Measurements from ENCODE around the gene KCNMB4. TPM values are rescaled to one million over a fixed set of nuclear protein-coding genes. Genes with fewer than 3 reads are reported as not detected.
A peak's percentile ranks its signal among the peaks of the same experiment; 100 is the strongest.

KCNMB4 gene
- total RNA-seq, 1 donor from 2014 or later = 0.60 TPM

DNA sequence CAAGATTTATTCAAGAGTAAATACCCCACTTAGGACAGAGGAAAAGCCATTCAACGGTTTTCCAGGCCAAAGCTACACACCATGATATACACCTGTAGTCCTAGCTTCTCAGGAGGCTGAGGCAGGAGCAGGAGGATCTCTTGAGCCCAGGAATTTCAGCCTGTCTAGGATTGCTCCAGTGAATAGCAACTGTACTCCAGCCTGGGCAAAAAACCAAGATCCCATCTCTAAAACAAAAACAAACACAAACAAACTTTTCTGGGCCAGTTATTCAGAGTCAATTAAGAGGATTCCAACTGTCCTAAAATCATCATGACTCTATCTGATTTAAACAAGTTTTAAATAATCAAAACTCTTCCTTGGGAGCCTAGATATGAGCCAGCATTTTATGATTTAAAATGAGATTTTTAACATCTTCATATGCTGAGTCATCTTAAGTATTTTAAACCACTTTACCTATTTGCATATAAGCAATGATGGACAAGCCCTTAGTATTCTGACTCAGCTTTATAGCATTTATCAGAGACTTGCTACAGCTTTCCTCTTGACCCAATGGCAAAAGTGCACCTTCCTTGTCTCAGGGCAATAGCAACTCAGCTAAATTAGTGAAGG is 77.1 kb downstream of the KCNMB4 start:
- DNase-seq (ENCODE audit: low read depth in 2 of 2) = no peak

DNA sequence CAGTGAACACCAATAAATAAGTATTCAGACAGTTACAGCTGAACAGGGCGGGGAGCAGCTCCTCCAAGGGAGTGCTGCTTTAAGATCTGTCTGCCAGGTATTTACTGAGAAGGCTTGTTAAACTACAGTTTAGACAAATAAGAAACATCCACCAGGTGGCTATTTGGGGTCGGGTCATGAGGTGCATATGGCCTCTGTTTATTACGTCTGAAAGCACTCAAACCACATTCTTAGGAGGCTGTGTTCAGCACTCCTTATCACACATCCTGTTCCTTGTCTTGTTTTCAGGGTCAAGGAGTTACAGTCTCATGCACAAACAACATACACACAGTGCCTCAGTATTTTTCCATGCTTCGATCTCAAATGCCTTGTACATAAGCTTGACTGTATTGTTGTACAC is 78.8 kb downstream of the KCNMB4 start:
- DNase-seq (ENCODE audit: low read depth in 2 of 2) = peak in 1 of 2 donors; percentile 2

DNA sequence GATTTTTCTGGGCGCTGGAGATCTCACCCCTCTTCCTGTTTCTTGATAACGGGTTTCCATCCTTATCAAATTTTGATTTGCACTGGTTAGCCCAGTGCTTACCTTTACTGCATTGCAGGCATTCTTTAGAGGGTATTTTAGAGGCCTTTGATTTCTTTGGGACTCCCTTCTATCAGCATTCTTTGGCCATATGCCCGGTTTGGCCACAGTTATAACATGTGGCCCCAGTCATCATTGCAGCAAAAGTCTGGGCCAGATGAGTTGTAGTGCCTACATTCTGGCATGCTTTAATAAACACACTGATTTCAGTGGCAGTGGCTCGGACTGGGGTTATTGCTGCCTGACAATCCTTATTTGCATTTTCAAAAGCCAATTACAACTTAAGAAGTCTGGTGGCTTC is 82.3 kb downstream of the KCNMB4 start:
- DNase-seq (ENCODE audit: low read depth in 2 of 2) = no peak

DNA sequence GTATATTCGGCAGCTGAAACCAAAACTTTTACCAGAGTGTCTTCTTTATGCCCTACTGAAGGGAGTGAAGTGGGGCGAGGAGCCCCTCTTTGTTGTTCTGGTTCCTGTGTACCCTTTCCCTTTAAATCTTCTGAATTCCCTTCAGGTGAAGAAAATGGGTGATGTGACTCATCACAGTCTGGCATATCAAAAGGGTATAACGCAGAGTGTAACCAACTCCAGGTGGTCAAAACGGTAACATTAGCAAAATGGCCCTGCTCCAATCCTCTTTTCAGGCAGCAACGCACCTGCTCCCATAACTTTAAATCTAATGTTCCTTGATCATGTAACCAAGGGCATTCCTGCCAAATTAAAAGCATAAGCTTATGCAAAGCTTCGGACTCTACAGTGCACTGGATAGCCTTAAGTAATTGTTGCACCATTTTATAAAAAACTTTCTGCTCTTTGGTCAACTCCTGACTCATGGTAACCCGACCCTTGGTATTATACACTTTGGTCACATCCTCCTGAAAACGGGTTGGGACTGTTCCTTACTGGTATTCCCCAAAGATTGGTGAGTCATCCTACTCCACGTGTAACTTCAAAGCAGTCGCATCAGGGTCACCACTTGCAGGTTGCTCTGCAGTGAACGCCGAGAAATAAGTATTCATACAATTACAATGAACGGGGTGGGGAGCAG is 83.1 kb downstream of the KCNMB4 start:
- DNase-seq (ENCODE audit: low read depth in 2 of 2) = no peak

DNA sequence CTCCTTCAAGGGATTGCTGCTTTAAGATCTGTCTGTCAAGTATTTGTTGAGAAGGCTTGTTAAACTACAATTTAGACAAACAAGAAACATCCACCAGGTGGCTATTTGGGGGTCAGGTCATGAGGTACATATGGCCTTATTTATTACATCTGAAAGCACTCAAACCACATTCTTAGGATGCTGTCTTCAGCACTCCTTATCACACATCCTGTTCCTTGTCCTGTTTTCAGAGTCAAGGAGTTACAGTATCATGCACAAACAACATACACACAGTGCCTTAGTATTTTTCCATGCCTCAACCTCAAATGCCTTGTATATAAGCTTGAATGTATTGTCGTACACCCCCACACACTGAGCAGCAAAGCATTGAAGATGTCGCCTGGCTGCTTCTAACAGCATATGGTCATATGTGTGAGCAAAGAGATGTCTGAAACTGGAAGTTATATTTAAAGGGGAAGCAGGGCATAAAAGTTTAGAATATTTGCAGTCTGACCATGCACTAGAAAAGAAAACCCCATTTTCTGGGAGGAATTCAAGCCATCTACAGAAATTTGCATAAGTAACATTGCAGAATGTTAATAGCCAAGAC is 83.8 kb downstream of the KCNMB4 start:
- no peak for DNase-seq (ENCODE audit: low read depth in 2 of 2)

DNA sequence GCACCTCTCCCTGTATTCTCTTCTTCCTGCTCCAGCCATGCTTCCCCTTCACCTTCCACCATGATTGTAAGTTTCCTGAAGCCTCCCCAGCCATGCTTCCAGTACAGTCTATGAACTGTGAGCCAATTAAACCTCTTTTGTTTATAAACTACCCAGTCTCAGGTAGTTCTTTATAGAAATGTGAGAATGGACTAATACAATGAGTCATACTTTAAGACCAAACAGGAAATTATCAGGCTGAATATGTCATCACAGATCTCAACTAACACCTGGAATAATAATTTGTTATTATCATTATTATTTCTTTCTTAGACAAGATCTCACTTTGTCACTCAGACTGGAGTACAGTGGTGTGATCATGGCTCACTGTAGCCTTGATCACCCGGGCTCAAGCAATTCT is 85.4 kb downstream of the KCNMB4 start:
- DNase-seq (ENCODE audit: low read depth in 2 of 2) = no peak

DNA sequence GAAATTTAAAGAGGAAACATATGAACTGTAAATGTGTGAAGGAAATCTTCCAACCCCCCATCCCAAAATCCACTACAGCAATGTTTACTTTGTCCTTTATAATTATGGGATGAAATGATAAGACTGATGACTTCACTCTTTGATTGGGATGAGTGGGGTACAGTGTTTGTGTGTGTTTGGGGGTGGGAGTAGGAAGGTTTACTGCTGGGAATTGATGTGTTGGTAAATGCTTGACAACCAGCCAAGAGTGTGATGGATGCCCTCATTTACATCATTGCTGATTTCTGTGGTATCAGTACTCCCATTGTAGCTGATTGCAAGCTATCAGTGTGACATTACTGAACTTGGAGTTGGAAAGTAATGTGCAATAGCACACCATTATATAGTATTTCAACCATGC is 90.9 kb downstream of the KCNMB4 start:
- DNase-seq (ENCODE audit: low read depth in 2 of 2) = no peak

DNA sequence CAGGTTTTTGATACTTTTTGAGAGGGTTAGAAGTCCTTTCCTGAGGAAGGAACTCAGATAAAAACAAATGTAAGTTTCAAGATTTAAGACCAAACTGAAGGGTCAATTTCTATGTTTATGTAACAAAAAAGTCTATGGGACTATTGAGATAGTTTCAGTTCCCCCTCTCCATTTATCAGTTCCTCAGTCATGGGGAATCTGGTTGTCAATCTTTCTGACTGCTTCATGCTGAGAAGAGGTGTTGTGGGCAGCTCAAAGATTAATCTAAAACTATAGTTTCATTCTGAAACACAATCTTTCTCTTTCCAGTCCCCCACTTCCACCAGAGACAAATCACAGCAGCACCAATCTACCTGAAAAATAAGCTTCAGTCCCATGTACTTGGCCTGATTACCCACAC is 93.7 kb downstream of the KCNMB4 start:
- DNase-seq (ENCODE audit: low read depth in 2 of 2) = no peak

DNA sequence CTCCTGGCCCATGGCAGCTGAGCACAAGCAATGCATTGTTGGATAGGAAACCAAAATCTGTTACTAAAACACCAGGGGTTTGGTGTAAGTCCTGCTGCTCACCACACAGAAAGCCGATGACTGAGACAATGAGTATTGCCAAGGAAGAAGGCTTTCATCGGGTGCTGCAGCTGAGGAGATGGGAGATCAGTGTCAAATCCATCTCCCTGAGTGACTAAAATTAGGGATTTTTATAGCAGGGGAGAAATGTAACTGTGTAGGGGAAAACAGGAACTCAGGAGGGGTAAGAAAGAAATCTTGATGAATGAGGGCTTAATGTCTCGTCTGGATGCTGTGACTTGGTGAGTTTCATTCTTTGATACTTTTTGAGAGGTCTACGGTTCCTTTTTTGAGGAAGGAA is 97.9 kb downstream of the KCNMB4 start:
- DNase-seq (ENCODE audit: low read depth in 2 of 2) = no peak

DNA sequence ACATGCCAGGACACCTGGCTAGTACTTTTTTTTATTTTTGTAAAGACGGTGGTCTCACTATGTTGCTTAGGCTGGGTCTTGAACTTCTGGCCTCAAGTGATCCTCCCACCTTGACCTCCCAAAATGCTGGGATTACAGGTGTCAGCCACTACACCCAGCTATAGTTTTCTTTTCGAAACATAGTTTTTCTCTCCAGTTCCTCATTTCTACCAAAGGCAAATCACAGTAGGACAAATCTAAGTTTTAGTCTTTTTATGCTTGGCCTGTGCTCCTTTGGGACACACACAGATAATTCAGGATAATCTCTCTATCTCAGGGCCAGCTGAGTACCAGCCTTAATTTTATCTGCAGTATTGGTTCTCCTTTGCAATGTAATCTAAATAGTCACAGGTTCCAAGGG is 100.7 kb downstream of the KCNMB4 start:
- DNase-seq (ENCODE audit: low read depth in 2 of 2) = no peak

DNA sequence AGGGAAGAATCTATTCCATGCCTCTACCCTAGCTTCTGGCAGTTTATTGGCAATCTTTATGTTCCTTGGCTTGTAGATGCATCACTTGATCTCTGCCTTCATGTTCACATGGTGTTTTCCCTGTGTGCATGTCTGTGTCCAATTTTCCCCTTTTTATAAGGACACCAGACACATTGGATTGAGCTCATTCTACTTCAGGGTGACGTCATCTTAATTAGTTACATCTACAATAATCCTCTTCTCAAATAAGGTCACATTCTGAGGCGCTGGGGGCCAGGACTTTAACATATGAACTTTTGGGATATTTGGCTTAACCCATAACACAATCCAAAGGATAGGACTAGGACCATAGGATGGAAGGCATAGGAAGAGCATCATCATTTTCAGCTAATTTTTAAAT is 101.4 kb downstream of the KCNMB4 start:
- no peak for DNase-seq (ENCODE audit: low read depth in 2 of 2)

DNA sequence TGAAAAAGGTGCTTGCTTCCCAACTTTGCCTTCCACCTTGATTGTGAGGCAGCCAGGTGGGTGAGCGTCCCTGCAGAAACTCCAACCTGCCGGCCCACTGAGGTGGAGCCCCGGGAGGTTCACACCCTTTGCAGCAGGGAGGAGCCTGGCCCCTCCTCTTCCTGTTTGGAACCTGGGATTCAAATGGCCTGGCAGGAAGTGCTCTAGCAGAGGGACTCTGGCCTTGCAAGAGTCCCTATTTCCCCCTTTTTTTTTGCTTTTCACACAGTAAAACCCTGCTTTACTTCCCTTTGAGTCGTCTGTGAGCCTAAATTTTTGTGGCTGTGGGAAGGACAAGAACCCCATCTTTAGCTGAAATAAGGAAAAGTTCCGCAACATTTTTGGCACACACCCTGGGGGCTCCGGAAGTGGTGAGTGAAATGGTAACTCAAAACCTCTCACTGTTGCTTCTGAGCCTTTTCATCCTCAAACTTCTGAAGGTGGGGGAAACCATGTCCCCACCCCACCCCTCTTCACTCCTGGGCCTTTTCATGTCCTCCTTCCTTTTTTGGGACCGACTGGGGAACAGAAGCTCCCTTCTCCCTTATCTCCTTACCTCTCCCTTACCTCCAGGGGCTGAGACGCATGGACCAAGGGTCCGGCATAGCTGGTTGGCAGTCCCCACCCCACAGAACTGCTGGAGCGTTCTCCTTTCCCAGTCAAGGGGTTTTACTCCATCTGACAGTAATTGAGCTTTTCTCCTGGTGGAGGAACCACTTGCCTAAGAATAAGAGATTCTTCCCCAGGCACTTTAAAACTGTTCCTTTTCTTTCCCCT is 102.0 kb downstream of the KCNMB4 start:
- no peak for DNase-seq (ENCODE audit: low read depth in 2 of 2)

DNA sequence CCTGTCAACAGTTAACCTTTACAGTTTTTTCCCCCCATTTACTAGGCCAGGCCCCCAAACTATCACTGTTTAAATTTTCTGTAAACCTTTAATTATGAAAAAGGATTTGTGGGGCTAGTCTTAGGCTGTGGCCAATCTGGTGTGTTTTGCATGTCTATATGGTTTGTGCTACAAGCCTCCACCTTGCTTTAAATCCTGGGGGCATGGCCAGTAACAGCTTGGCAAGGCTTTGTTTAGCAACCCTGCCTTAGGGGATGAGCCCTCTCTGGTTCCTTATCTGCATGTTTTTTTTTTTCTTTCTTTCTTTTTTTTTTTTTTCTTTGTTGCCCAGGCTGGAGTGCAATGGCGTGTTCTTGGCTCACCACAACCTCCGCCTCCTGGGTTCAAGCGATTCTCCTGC is 102.7 kb downstream of the KCNMB4 start:
- no peak for DNase-seq (ENCODE audit: low read depth in 2 of 2)

DNA sequence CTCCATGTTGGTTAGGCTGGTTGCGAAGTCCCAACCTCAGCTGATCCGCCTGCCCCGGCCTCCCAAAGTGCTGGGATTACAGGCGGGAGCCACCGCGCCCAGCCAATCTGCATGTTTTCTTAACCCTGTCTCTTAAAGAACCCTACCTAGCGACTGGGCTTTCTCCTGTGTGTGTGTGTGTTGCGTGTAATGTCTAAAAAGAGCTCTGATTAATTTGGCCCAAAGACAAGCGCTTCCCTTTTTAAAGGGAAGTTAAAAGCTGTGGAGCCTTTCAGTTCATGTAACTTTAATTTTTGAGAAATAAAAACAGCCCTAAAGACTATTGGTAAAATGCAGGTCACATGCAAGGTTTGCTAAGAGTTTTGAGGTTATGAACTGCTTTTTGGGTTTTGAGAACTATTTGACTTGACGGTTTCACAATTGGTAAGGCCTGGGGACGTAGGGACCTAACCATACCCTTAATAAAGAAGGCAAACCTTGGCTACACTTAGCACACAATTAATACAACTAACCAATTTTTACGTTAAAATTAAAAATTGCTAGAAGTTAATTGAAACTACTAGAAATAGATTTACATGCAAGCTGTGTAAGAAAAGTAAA is 103.2 kb downstream of the KCNMB4 start:
- no peak for DNase-seq (ENCODE audit: low read depth in 2 of 2)

DNA sequence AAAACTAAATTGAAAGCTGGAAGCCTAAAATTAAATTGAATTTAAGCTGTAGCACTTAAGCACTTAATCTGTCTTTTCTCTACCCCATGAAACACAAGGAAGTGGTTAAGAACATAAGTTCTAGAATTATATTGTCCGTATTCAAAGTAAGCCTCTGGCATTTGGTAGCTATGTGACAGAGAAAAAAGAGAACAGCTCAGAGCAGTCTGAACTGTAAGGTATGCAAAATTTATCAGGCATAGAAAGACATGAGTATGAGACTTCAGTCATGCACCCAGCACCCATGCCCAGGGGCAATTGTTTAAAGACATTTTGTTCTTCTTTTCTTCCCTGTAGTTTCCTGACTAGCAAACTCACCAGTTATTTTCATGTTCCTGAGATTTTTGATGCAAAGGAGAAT is 116.7 kb downstream of the KCNMB4 start:
- no peak for DNase-seq (ENCODE audit: low read depth in 2 of 2)

Other genes with a start within 250 kb of the KCNMB4 start
- gene CNOT2, start 122.9 kb upstream of the KCNMB4 start, total RNA-seq = 76.9 and 101 TPM in 2 replicates